B cell (primary cell): Measurements from ENCODE around the gene RAB3IL1. TPM values are rescaled to one million over a fixed set of nuclear protein-coding genes. Genes with fewer than 3 reads are reported as not detected.

Experiments used
- ATAC-seq: fragments of 200-7000 bp; cut with Tn5 transposase; one replicate; pipeline ENCODE4 v1.10.0; 2021; ENCODE audit warnings: low read depth, mild to moderate bottlenecking, moderate number of reproducible peaks, moderate library complexity
- CTCF ChIA-PET: fragments of 350-600 bp; sonication (Branson Sonifier 250); formaldehyde crosslinking; loops from one replicate; lab custom pipeline; 2021; ENCODE audit warnings: antibody characterized with exemption, inconsistent platforms; lab: Charles Lee
- POLR2A ChIA-PET: fragments of 350-600 bp; sonication (Branson Sonifier 250); formaldehyde crosslinking; loops from one replicate; lab custom pipeline; 2021; ENCODE audit warnings: antibody characterized with exemption; lab: Charles Lee
- DNase-seq: peaks from one replicate; pipeline ENCODE4 v3.0.0; 2013
- H2AFZ ChIP-seq: 2 replicates; pipeline ENCODE4 v1.6.1; 2012; ENCODE audit warnings: mild to moderate bottlenecking, low read depth, low read length; ENCODE audit not compliant: insufficient read depth, poor library complexity, severe bottlenecking
- H3K27ac ChIP-seq, 2 donors: 1 replicate in 1 of 2; 2 replicates in 1 of 2; pipeline ENCODE4 v1.5.1; 2012 to 2013; ENCODE audit warnings: low read length in 2 of 2, mild to moderate bottlenecking in 2 of 2, moderate library complexity in 1 of 2
- H3K27me3 ChIP-seq, 4 experiments: fragments of 200-600 bp in 1 of 4; sonication (generic) in 1 of 4; replicated peaks in 1 of 4; 1 replicate in 2 of 4; 2 replicates in 2 of 4; pipeline versions ENCODE4 v1.6.1 to v1.7.0; 2013 to 2016; ENCODE audit warnings: low read length in 3 of 4, mild to moderate bottlenecking in 2 of 4, mixed read lengths in 1 of 4, moderate library complexity in 1 of 4; ENCODE audit not compliant: insufficient read depth in 4 of 4, control insufficient read depth in 3 of 4; ENCODE audit errors: control extremely low read depth in 1 of 4
- H3K36me3 ChIP-seq, 2 experiments: replicated peaks in 1 of 2; 1 replicate in 1 of 2; 2 replicates in 1 of 2; pipeline versions ENCODE4 v1.6.1 to v1.7.1; 2013; ENCODE audit warnings: low read length in 1 of 2; ENCODE audit not compliant: insufficient read depth in 2 of 2, control insufficient read depth in 1 of 2; ENCODE audit errors: control extremely low read depth in 1 of 2, extremely low read depth in 1 of 2
- H3K4me1 ChIP-seq, 2 donors: fragments of 200-600 bp in 1 of 2; sonication (generic) in 1 of 2; 1 replicate in 1 of 2; 2 replicates in 1 of 2; pipeline versions ENCODE4 v1.5.1 to v1.6.1; 2013 to 2017; ENCODE audit warnings: low read length in 2 of 2; ENCODE audit not compliant: control insufficient read depth in 2 of 2, insufficient read depth in 2 of 2
- H3K4me2 ChIP-seq: replicated peaks from 2 replicates; pipeline ENCODE3; 2012; ENCODE audit warnings: mild to moderate bottlenecking, low read depth, low read length; ENCODE audit not compliant: poor library complexity, severe bottlenecking
- H3K4me3 ChIP-seq, 5 experiments: fragments of 200-600 bp in 1 of 5; sonication (generic) in 1 of 5; 1 replicate in 3 of 5; 2 replicates in 2 of 5; pipeline versions ENCODE4 v1.5.1 to v1.7.0; 2011 to 2016; ENCODE audit warnings: low read length in 4 of 5, mild to moderate bottlenecking in 4 of 5, low read depth in 2 of 5, control low read depth in 1 of 5, moderate library complexity in 1 of 5; ENCODE audit not compliant: insufficient read depth in 1 of 5; ENCODE audit errors: control extremely low read depth in 1 of 5, extremely low read depth in 1 of 5
- H3K79me2 ChIP-seq: fragments of 200-600 bp; sonication (generic); one replicate; pipeline ENCODE4 v1.6.0; 2016; ENCODE audit warnings: low read length; ENCODE audit not compliant: control insufficient read depth, insufficient read depth
- H3K9ac ChIP-seq: fragments of 200-600 bp; sonication (generic); 2 replicates; pipeline ENCODE4 v1.6.1; 2017; ENCODE audit warnings: mild to moderate bottlenecking, low read length, moderate library complexity
- H3K9me3 ChIP-seq, 3 donors: one replicate each; pipeline versions ENCODE4 v1.6.1 to v1.7.1; 2013; ENCODE audit warnings: low read length in 2 of 3; ENCODE audit not compliant: control insufficient read depth in 2 of 3, insufficient read depth in 1 of 3; ENCODE audit errors: control extremely low read depth in 1 of 3
- H4K20me1 ChIP-seq: 2 replicates; pipeline ENCODE4 v1.6.0; 2012; ENCODE audit warnings: mild to moderate bottlenecking, low read length; ENCODE audit not compliant: insufficient read depth, control insufficient read depth, poor library complexity, severe bottlenecking
- H3K27ac Mint-ChIP-seq: one replicate; pipeline ENCODE4 v1.8.0; 2021; ENCODE audit warnings: mixed read lengths
- H3K27me3 Mint-ChIP-seq: one replicate; pipeline ENCODE4 v1.8.0; 2021; ENCODE audit warnings: mixed read lengths
- H3K4me1 Mint-ChIP-seq: one replicate; pipeline ENCODE4 v1.8.0; 2021; ENCODE audit warnings: mixed read lengths
- H3K4me3 Mint-ChIP-seq: one replicate; pipeline ENCODE4 v1.8.0; 2021; ENCODE audit warnings: mixed read lengths
- H3K9me3 Mint-ChIP-seq: one replicate; pipeline ENCODE4 v1.8.0; 2022; ENCODE audit warnings: mixed read lengths; ENCODE audit not compliant: insufficient read depth
- CTCF ChIP-seq: fragments of 200-600 bp; IDR thresholded peaks from one replicate; pipeline ENCODE4 v1.8.0; 2022; ENCODE audit warnings: antibody characterized with exemption, mild to moderate bottlenecking
- EZH2 ChIP-seq: IDR thresholded peaks from 2 replicates; pipeline ENCODE4 v1.6.1; 2012; ENCODE audit warnings: borderline replicate concordance, low read depth, mild to moderate bottlenecking, moderate library complexity, low read length; ENCODE audit not compliant: insufficient read depth, poor library complexity, severe bottlenecking
- WGBS: methylation state at CpG from one replicate; pipeline ENCODE4 v1.1.5; 2013; ENCODE audit warnings: missing lambda C conversion rate; ENCODE audit not compliant: insufficient coverage; 5-methylcytosine and 5-hydroxymethylcytosine counted together
- intact Hi-C: fragments of 100-400 bp; cut with micrococcal nuclease; formaldehyde crosslinking; loops from one replicate; pipeline ENCODE4 v1.10.0; 2022
- polyA plus RNA-seq: library from polyadenylated mRNA; depleted of rRNA; stranded (reverse); fragments of >200 nt; gene quantifications from 2 replicates; pipeline ENCODE4 v1.2.3, GENCODE V29; 2012
- total RNA-seq, 2 donors: library from RNA; stranded (reverse); fragments of 120-200 nt in 1 of 2; gene quantifications; 1 replicate in 1 of 2; 2 replicates in 1 of 2; pipeline versions ENCODE4 v1.2.3 to v1.2.4, GENCODE V29; 2013 to 2022

RAB3IL1 gene
- total and polyA plus RNA-seq, 2 donors (not counting 1 experiment from before 2014, with no cell fraction given) = 0.27 TPM; not detected in 1

- no peaks in the 10 kb centered on the region for H3K9me3 Mint-ChIP-seq
- Histone ChIP-seq H3K79me2 (peaks cover 44% of the 10 kb centered on the region), H4K20me1 (peaks cover 30% of the 10 kb centered on the region), H2AFZ (no peak overlapping the region), H3K9ac (no peak overlapping the region), H3K4me2 (no peak overlapping the region), H3K9me3 (peaks cover 0 to 11% (median 0%) of the 10 kb centered on the region in 3 donors), H3K36me3 (peaks cover 0 to under 1% of the 10 kb centered on the region in 2 experiments), H3K4me1 (peaks cover 29 to 55% of the 10 kb centered on the region in 2 donors), H3K27ac (no peak overlapping the region), H3K4me3 (no peak overlapping the region), H3K27me3 (no peaks in the 10 kb centered on the region)
- ChIA-PET CTCF (interaction anchor here (0.8 to 17.9 kb wide), 6 partner anchors 13 to 200 kb away, joined by 3 to 307 read pairs (median 79); partner anchors contain the start of gene BEST1), POLR2A (no interaction called here)
- ATAC-seq (no peak), DNase-seq (no peak)
- WGBS = 100% methylated on average over 2 of the region's 5 CpGs
- peaks cover 54% of the 10 kb centered on the region for H3K4me1 Mint-ChIP-seq
- H3K27ac Mint-ChIP-seq = peak overlapping the region; percentile 47
- H3K27me3 Mint-ChIP-seq = no peaks in the 10 kb centered on the region
- H3K4me3 Mint-ChIP-seq = no peak overlapping the region
- intact Hi-C loops = no loop called here
- TF ChIP-seq EZH2 (no peak), CTCF (no peak)
These were observed 33.4 kb downstream of the RAB3IL1 start for GRCh38 chr11:61883947-61884346.

- Histone ChIP-seq H3K27ac (no peak overlapping the region), H4K20me1 (peaks cover 29% of the 10 kb centered on the region), H3K4me3 (no peak overlapping the region), H2AFZ (no peak overlapping the region), H3K4me2 (no peak overlapping the region), H3K27me3 (no peaks in the 10 kb centered on the region), H3K36me3 (peaks cover 0 to 7% of the 10 kb centered on the region in 2 experiments), H3K9ac (no peak overlapping the region), H3K9me3 (peaks cover 0 to 11% (median 0%) of the 10 kb centered on the region in 3 donors), H3K4me1 (peaks cover 29 to 59% of the 10 kb centered on the region in 2 donors), H3K79me2 (peaks cover 39% of the 10 kb centered on the region)
- ATAC-seq = no peak
- Mint-ChIP-seq H3K4me1 (peaks cover 54% of the 10 kb centered on the region), H3K27ac (peak overlapping the region; percentile 47), H3K9me3 (no peaks in the 10 kb centered on the region), H3K4me3 (peak overlapping the region; percentile 3), H3K27me3 (no peaks in the 10 kb centered on the region)
- intact Hi-C loops = no loop called here
- 85% methylated on average over 10 of the region's 10 CpGs for WGBS
- TF ChIP-seq EZH2 (no peak), CTCF (no peak)
- DNase-seq = no peak
- ChIA-PET CTCF (interaction anchor here (0.9 to 17.9 kb wide), 5 partner anchors 9 to 201 kb away, joined by 3 to 307 read pairs (median 144); partner anchors contain the start of gene BEST1), POLR2A (no interaction called here)
These were observed 34.0 kb downstream of the RAB3IL1 start for GRCh38 chr11:61883327-61883726.
